Fibroblast of lung (primary cell): ENCODE results near the gene HEXIM1.

ENCODE experiments used
- CTCF ChIP-seq, 2 donors: IDR thresholded peaks in 1 of 2; conservative IDR thresholded peaks in 1 of 2; 1 replicate in 1 of 2; 2 replicates in 1 of 2; pipeline ENCODE4 v1.5.1; 2011 to 2012; ENCODE audit warnings: low read length in 2 of 2, control low read depth in 1 of 2, inconsistent platforms in 1 of 2, low read depth in 1 of 2, mild to moderate bottlenecking in 1 of 2
- EZH2 ChIP-seq: IDR thresholded peaks from 2 replicates; pipeline ENCODE4 v1.5.1; 2012; ENCODE audit warnings: low read length, control low read depth, mild to moderate bottlenecking; ENCODE audit errors: missing control alignments

GRCh38 chr17:45144199-45145034 is 3.9 kb upstream of the HEXIM1 start:
- no peak for TF ChIP-seq CTCF (conservative IDR thresholded peaks at IDR 0.05 in 1 of 2, IDR thresholded peaks at IDR 0.05 in 1 of 2; ENCODE audit: low read depth in 1 of 2, low read length in 2 of 2)
- no peak for TF ChIP-seq EZH2
